Measurements from ENCODE around the gene FMOD. TPM values are rescaled to one million over a fixed set of nuclear protein-coding genes. Genes with fewer than 3 reads are reported as not detected.
"Not testable (repeated sequence)": the region's sequence is repeated elsewhere in the genome, so short reads cannot be mapped to it uniquely, and the experiment has no call there.

Gene FMOD
- total RNA-seq, 1 donor from 2014 or later: 0.17 TPM

DNA sequence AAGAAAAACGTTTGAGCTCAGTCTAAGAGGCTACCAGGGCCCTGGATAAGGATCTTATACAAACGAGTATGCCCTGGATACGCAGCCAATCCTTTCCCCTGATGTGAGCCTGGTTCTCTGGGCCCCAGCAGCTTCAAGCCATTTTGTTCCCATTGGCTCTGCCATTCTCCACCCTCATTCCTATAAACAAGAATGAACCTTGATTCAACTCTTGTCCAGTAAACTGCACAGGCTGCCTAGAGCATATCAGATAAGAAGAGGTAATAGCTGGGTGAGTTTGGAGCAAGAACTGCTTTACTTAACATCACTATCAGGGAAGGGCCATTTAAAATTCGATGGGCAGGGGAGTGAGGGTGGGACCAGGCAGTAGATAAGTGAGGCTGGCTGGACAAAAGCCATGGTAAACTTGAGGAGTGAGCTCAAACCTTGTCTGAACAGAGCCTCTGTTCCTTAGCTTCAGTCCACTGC lies 34.3 kb downstream of the FMOD start:
- TF ChIP-seq, protein P1, sequence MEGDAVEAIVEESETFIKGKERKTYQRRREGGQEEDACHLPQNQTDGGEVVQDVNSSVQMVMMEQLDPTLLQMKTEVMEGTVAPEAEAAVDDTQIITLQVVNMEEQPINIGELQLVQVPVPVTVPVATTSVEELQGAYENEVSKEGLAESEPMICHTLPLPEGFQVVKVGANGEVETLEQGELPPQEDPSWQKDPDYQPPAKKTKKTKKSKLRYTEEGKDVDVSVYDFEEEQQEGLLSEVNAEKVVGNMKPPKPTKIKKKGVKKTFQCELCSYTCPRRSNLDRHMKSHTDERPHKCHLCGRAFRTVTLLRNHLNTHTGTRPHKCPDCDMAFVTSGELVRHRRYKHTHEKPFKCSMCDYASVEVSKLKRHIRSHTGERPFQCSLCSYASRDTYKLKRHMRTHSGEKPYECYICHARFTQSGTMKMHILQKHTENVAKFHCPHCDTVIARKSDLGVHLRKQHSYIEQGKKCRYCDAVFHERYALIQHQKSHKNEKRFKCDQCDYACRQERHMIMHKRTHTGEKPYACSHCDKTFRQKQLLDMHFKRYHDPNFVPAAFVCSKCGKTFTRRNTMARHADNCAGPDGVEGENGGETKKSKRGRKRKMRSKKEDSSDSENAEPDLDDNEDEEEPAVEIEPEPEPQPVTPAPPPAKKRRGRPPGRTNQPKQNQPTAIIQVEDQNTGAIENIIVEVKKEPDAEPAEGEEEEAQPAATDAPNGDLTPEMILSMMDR (conservative IDR thresholded peaks at IDR 0.05; ENCODE audit: low read depth, low read length): no peak
- no peak for DNase-seq (ENCODE audit: low read depth)
- no peak overlapping the region for H3K4me3 ChIP-seq (ENCODE audit: low read depth, low read length)

DNA sequence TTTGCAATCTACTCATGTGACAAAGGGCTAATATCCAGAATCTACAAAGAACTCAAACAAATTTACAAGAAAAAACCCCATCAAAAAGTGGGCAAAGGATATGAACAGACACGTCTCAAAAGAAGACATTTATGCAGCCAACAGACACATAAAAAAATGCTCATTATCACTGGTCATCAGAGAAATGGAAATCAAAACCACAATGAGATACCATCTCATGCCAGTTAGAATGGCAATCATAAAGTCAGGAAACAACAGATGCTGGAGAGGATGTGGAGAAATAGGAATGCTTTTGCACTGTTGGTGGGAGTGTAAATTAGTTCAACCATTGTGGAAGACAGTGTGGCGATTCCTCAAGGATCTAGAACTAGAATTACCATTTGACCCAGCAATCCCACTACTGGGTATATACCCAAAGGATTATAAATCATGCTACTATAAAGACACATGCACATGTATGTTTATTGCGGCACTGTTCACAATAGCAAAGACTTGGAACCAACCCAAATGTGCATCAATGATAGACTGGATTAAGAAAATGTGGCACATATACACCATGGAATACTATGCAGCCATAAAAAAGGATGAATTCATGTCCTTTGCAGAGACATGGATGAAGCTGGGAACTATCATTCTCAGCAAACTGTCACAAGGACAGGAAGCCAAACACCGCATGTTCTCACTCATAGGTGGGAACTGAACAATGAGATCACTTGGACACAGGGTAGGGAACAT lies 36.7 kb downstream of the FMOD start:
- not testable (repeated sequence) for H3K4me3 ChIP-seq (ENCODE audit: low read depth, low read length); DNase-seq (ENCODE audit: low read depth)

DNA sequence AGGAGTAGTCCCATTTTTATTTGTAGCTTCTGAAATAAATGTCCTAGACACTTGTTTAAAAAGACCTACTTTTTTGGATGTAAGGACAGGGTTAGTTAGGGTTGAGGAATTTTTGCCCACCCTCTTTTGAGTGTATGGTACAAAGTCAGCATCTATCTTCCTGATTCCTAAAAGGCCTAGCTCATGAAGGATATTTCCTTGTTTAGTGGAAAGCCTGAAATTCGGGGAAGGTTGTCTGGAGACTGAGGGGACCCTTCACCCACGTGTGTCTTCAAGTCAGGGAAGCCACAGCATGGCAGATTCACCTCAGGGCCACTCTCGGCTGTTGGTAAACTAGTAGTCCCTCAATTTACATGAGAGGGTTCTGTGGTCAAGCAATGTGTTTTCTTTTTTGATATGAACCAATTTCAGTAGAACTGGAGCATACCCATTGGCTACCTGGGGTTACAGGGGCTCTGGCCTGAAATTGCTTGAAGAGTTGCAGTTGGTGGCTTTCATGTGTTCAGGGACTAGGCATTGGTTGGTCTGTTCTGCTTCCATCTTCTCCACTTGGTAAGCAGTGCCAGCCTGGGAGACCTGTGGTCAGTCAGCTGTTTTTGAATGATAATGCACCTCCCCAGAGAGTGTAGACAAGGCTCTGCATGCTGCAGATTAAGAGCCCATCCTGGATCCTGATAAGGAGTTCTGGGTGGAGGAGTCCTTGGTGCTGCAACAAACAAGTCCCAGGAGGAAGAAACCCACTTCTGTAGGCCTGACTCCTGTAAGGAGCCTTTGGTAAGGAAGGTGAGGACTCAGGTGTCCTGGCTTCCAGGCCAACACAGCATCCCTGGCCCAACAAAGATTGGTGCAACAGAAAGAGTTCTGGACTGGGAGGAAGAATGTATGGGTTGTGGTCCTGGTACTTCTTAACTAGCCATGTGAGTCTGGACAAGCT lies 39.3 kb downstream of the FMOD start:
- no peak overlapping the region for H3K4me3 ChIP-seq (ENCODE audit: low read depth, low read length)
- TF ChIP-seq, protein P1 (conservative IDR thresholded peaks at IDR 0.05; ENCODE audit: low read depth, low read length): no peak
- DNase-seq (ENCODE audit: low read depth): no peak

DNA sequence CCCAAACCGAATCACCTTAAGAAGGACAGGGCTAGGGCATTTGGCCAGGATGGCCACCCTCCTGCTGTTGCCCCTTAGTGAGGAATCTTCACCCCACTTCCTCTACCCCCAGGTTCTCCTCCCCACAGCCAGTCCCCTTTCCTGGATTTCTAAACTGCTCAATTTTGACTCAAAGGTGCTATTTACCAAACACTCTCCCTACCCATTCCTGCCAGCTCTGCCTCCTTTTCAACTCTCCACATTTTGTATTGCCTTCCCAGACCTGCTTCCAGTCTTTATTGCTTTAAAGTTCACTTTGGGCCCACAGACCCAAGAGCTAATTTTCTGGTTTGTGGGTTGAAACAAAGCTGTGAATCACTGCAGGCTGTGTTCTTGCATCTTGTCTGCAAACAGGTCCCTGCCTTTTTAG lies 42.0 kb downstream of the FMOD start:
- TF ChIP-seq, protein P1 (conservative IDR thresholded peaks at IDR 0.05; ENCODE audit: low read depth, low read length): no peak
- no peak for DNase-seq (ENCODE audit: low read depth)
- no peak overlapping the region for H3K4me3 ChIP-seq (ENCODE audit: low read depth, low read length)

DNA sequence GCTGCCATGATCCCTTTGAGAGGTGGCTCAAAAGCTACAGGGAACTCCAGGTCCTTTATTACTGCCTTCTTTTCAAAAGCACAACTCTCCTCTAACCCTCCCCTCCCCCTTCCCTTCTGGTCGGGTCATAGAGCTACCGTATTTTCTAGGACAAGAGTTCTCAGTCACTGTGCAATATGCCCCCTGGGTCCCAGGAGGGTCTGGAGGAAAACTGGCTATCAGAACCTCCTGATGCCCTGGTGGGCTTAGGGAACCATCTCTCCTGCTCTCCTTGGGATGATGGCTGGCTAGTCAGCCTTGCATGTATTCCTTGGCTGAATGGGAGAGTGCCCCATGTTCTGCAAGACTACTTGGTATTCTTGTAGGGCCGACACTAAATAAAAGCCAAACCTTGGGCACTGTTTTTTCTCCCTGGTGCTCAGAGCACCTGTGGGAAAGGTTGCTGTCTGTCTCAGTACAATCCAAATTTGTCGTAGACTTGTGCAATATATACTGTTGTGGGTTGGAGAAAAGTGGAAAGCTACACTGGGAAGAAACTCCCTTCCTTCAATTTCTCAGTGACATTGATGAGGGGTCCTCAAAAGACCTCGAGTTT lies 42.5 kb downstream of the FMOD start:
- H3K4me3 ChIP-seq (ENCODE audit: low read depth, low read length): peak overlapping the region; percentile 94
- TF ChIP-seq, protein P1 (conservative IDR thresholded peaks at IDR 0.05; ENCODE audit: low read depth, low read length): no peak
- no peak for DNase-seq (ENCODE audit: low read depth)

DNA sequence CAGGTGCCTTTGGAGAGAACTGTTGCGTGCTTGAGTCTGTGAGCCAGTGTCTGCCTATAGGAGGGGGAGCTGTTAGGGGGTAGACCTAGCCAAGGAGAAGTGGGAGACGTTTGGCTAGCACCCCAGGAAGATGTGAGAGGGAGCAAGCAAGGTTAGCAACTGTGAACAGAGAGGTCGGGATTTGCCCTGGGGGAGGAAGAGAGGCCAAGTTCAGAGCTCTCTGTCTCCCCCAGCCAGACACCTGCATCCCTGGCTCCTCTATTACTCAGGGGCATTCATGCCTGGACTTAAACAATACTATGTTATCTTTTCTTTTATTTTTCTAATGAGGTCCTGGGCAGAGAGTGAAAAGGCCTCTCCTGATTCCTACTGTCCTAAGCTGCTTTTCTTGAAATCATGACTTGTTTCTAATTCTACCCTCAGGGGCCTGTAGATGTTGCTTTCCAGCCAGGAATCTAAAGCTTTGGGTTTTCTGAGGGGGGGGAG lies 43.2 kb downstream of the FMOD start:
- peak overlapping the region; percentile 94 for H3K4me3 ChIP-seq (ENCODE audit: low read depth, low read length)
- DNase-seq (ENCODE audit: low read depth): no peak
- TF ChIP-seq, protein P1 (conservative IDR thresholded peaks at IDR 0.05; ENCODE audit: low read depth, low read length): no peak
